Neutrophil (primary cell): ENCODE measurements around the gene SCAI.
"Not testable (repeated sequence)": the region's sequence is repeated elsewhere in the genome, so short reads cannot be mapped to it uniquely, and the experiment has no call there.

ENCODE experiments used
- H3K27ac ChIP-seq: fragments of 200-600 bp; sonication (generic); 2 replicates; pipeline ENCODE4 v1.5.1; 2016; ENCODE audit warnings: mild to moderate bottlenecking, moderate library complexity
- H3K27me3 ChIP-seq: fragments of 200-600 bp; sonication (generic); 2 replicates; pipeline ENCODE4 v1.6.0; 2016; ENCODE audit warnings: mild to moderate bottlenecking
- H3K36me3 ChIP-seq: fragments of 200-600 bp; sonication (generic); 2 replicates; pipeline ENCODE4 v1.5.1; 2017
- H3K4me1 ChIP-seq, 2 experiments: fragments of 200-600 bp in 1 of 2; sonication (generic) in 1 of 2; 1 replicate in 1 of 2; 2 replicates in 1 of 2; pipeline versions ENCODE4 v1.5.1 to v1.6.1; 2013 to 2016; ENCODE audit warnings: low read depth in 1 of 2, low read length in 1 of 2, mild to moderate bottlenecking in 1 of 2, moderate library complexity in 1 of 2; ENCODE audit not compliant: control insufficient read depth in 1 of 2, insufficient read depth in 1 of 2
- H3K4me3 ChIP-seq, 2 experiments: fragments of 200-600 bp in 1 of 2; sonication (generic) in 1 of 2; 1 replicate in 1 of 2; 2 replicates in 1 of 2; pipeline ENCODE4 v1.5.1; 2013 to 2016; ENCODE audit warnings: low read depth in 1 of 2, low read length in 1 of 2, mild to moderate bottlenecking in 1 of 2, moderate library complexity in 1 of 2
- H3K9me3 ChIP-seq: fragments of 200-600 bp; sonication (generic); 2 replicates; pipeline ENCODE4 v1.5.1; 2016
- CTCF ChIP-seq: fragments of 200-600 bp; sonication (generic); IDR thresholded peaks from 2 replicates; pipeline ENCODE4 v1.5.1; 2016; ENCODE audit warnings: antibody characterized with exemption

Gene SCAI

GRCh38 chr9:125183054-125183453 is 39.7 kb upstream of the SCAI start:
- Histone ChIP-seq H3K36me3 (peaks cover 5% of the 10 kb centered on the region), H3K9me3 (no peaks in the 10 kb centered on the region), H3K4me1 (peaks cover 13 to 30% of the 10 kb centered on the region in 2 experiments), H3K4me3 (no peak overlapping the region), H3K27ac (no peak overlapping the region), H3K27me3 (no peaks in the 10 kb centered on the region)
- TF ChIP-seq CTCF: no peak

GRCh38 chr9:125181756-125182155 is 38.4 kb upstream of the SCAI start:
- not testable (repeated sequence) for H3K4me3 ChIP-seq, H3K27ac ChIP-seq, H3K27me3 ChIP-seq, H3K36me3 ChIP-seq, H3K9me3 ChIP-seq
- peaks cover 5 to 18% of the 10 kb centered on the region in 2 experiments for H3K4me1 ChIP-seq

GRCh38 chr9:125180876-125181275 is 37.5 kb upstream of the SCAI start:
- Histone ChIP-seq H3K9me3 (no peaks in the 10 kb centered on the region), H3K27me3 (no peaks in the 10 kb centered on the region), H3K4me1 (peaks cover 5 to 18% of the 10 kb centered on the region in 2 experiments), H3K27ac (no peak overlapping the region), H3K4me3 (no peak overlapping the region), H3K36me3 (peaks cover 4% of the 10 kb centered on the region)
- no peak for TF ChIP-seq CTCF

- peaks cover 5 to 18% of the 10 kb centered on the region in 2 experiments for H3K4me1 ChIP-seq
- H3K9me3 ChIP-seq, H3K27me3 ChIP-seq, H3K4me3 ChIP-seq, H3K27ac ChIP-seq, H3K36me3 ChIP-seq: not testable (repeated sequence)
Measured at GRCh38 chr9:125179776-125180175, 36.4 kb upstream of the SCAI start.

GRCh38 chr9:125177888-125178287 is 34.6 kb upstream of the SCAI start:
- Histone ChIP-seq H3K4me3 (no peak overlapping the region), H3K27ac (peak overlapping the region; percentile 19), H3K9me3 (no peaks in the 10 kb centered on the region), H3K27me3 (no peaks in the 10 kb centered on the region), H3K36me3 (peaks cover 10% of the 10 kb centered on the region), H3K4me1 (peaks cover under 1 to 2% of the 10 kb centered on the region in 2 experiments)
- no peak for TF ChIP-seq CTCF

- H3K9me3 ChIP-seq: no peaks in the 10 kb centered on the region
- H3K27me3 ChIP-seq: no peaks in the 10 kb centered on the region
- peaks cover 8 to 11% of the 10 kb centered on the region in 2 experiments for H3K4me1 ChIP-seq
- no peak for TF ChIP-seq CTCF
- no peak overlapping the region for H3K4me3 ChIP-seq
- H3K27ac ChIP-seq: no peak overlapping the region
- H3K36me3 ChIP-seq: peaks cover 10% of the 10 kb centered on the region
Measured at GRCh38 chr9:125176636-125177035, 33.3 kb upstream of the SCAI start.
